Measurements from ENCODE around the gene CCDC61. TPM values are rescaled to one million over a fixed set of nuclear protein-coding genes. Genes with fewer than 3 reads are reported as not detected.

Gene CCDC61
- total RNA-seq, 1 experiment from 2014 or later = 24.8 TPM

GRCh38 chr19:46017874-46018675 lies 22.8 kb downstream of the CCDC61 start:
- Histone ChIP-seq H4K20me1 (ENCODE audit: insufficient read depth) (peaks cover 5% of the 10 kb centered on the region; the same call in 1 of the 2 replicates), H3K4me1 (replicated peaks; ENCODE audit: insufficient read depth) (peaks cover 7% of the 10 kb centered on the region; the same call in 1 of the 2 replicates), H3K9me2 (ENCODE audit: insufficient read depth) (no peaks in the 10 kb centered on the region), H3F3A (ENCODE audit: insufficient read depth, low read depth) (peaks cover 8% of the 10 kb centered on the region), H3K9me3 (ENCODE audit: insufficient read depth, low read depth) (no peaks in the 10 kb centered on the region), H3K4me2 (no peak overlapping the region), H3K27ac (no peak overlapping the region), H3K27me3 (ENCODE audit: insufficient read depth, low read depth) (no peaks in the 10 kb centered on the region), H3K79me2 (ENCODE audit: low read depth) (no peaks in the 10 kb centered on the region), H3K4me3 (no peak overlapping the region), H2AFZ (no peak overlapping the region), H3K36me3 (ENCODE audit: low read depth) (no peaks in the 10 kb centered on the region)
- CTCF ChIA-PET = interaction anchor here (0.7 to 1.0 kb wide), 2 partner anchors 11 to 73 kb away, joined by 5 to 6 read pairs; no protein-coding TSS in a partner anchor
- no TSS peak for BruUV-seq (replicated peaks)
- POLR2A ChIA-PET (ENCODE audit: unreplicated experiment) = no interaction called here
- TF ChIP-seq, protein P1, sequence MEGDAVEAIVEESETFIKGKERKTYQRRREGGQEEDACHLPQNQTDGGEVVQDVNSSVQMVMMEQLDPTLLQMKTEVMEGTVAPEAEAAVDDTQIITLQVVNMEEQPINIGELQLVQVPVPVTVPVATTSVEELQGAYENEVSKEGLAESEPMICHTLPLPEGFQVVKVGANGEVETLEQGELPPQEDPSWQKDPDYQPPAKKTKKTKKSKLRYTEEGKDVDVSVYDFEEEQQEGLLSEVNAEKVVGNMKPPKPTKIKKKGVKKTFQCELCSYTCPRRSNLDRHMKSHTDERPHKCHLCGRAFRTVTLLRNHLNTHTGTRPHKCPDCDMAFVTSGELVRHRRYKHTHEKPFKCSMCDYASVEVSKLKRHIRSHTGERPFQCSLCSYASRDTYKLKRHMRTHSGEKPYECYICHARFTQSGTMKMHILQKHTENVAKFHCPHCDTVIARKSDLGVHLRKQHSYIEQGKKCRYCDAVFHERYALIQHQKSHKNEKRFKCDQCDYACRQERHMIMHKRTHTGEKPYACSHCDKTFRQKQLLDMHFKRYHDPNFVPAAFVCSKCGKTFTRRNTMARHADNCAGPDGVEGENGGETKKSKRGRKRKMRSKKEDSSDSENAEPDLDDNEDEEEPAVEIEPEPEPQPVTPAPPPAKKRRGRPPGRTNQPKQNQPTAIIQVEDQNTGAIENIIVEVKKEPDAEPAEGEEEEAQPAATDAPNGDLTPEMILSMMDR (conservative IDR thresholded peaks at IDR 0.05) = no peak
- TF ChIP-seq EZH2 (IDR thresholded peaks at IDR 0.05; ENCODE audit: low read depth) = no peak
- intact Hi-C loops (cut with micrococcal nuclease; ENCODE audit: unreplicated experiment) = loop anchor here (5.0 kb wide), 1 partner anchor 136 kb away; no protein-coding TSS in a partner anchor
- DNase-seq = no peak

GRCh38 chr19:46018729-46019251 lies 23.5 kb downstream of the CCDC61 start:
- Histone ChIP-seq H3K27me3 (ENCODE audit: insufficient read depth, low read depth) (no peaks in the 10 kb centered on the region), H2AFZ (no peak overlapping the region), H3K9me2 (ENCODE audit: insufficient read depth) (no peaks in the 10 kb centered on the region), H3F3A (ENCODE audit: insufficient read depth, low read depth) (peaks cover 9% of the 10 kb centered on the region), H3K36me3 (ENCODE audit: low read depth) (no peaks in the 10 kb centered on the region), H3K4me1 (replicated peaks; ENCODE audit: insufficient read depth) (peaks cover 7% of the 10 kb centered on the region; the same call in 1 of the 2 replicates), H3K4me3 (no peak overlapping the region), H3K79me2 (ENCODE audit: low read depth) (no peaks in the 10 kb centered on the region), H3K4me2 (no peak overlapping the region), H4K20me1 (ENCODE audit: insufficient read depth) (peaks cover 5% of the 10 kb centered on the region; the same call in 1 of the 2 replicates), H3K27ac (no peak overlapping the region), H3K9me3 (ENCODE audit: insufficient read depth, low read depth) (no peaks in the 10 kb centered on the region)
- ChIA-PET POLR2A (ENCODE audit: unreplicated experiment) (interaction anchor here (0.6 kb wide), 1 partner anchor 23 kb away, joined by 3 read pairs; the partner anchor contains the start of gene CCDC61), CTCF (interaction anchor here (0.7 to 1.0 kb wide), 2 partner anchors 10 to 73 kb away, joined by 5 to 6 read pairs; no protein-coding TSS in a partner anchor)
- BruUV-seq (replicated peaks) = no TSS peak
- intact Hi-C loops (cut with micrococcal nuclease; ENCODE audit: unreplicated experiment) = loop anchor here (5.0 kb wide), 1 partner anchor 136 kb away; no protein-coding TSS in a partner anchor
- TF ChIP-seq, protein P1 (conservative IDR thresholded peaks at IDR 0.05) = no peak
- no peak for TF ChIP-seq EZH2 (IDR thresholded peaks at IDR 0.05; ENCODE audit: low read depth)
- DNase-seq = no peak

GRCh38 chr19:46019270-46019669 lies 24.0 kb downstream of the CCDC61 start:
- Histone ChIP-seq H3K4me2 (no peak overlapping the region), H2AFZ (no peak overlapping the region), H3K27ac (no peak overlapping the region), H3K36me3 (ENCODE audit: low read depth) (no peaks in the 10 kb centered on the region), H3K79me2 (ENCODE audit: low read depth) (no peaks in the 10 kb centered on the region), H3K9me3 (ENCODE audit: insufficient read depth, low read depth) (no peaks in the 10 kb centered on the region), H3K4me3 (no peak overlapping the region), H3K4me1 (replicated peaks; ENCODE audit: insufficient read depth) (peaks cover 6% of the 10 kb centered on the region; the same call in 1 of the 2 replicates), H3K9me2 (ENCODE audit: insufficient read depth) (no peaks in the 10 kb centered on the region), H4K20me1 (ENCODE audit: insufficient read depth) (peaks cover 5% of the 10 kb centered on the region; the same call in 1 of the 2 replicates), H3K27me3 (ENCODE audit: insufficient read depth, low read depth) (no peaks in the 10 kb centered on the region), H3F3A (ENCODE audit: insufficient read depth, low read depth) (peaks cover 14% of the 10 kb centered on the region; the same call in 1 of the 2 replicates)
- POLR2A ChIA-PET (ENCODE audit: unreplicated experiment) = no interaction called here
- no peak for DNase-seq
- intact Hi-C loops (cut with micrococcal nuclease; ENCODE audit: unreplicated experiment) = loop anchor here (5.0 kb wide), 1 partner anchor 137 kb away; no protein-coding TSS in a partner anchor
- TF ChIP-seq, protein P1 (conservative IDR thresholded peaks at IDR 0.05) = no peak
- no peak for TF ChIP-seq EZH2 (IDR thresholded peaks at IDR 0.05; ENCODE audit: low read depth)
- CTCF ChIA-PET = interaction anchor here (1.0 kb wide), 1 partner anchor 9 kb away, joined by 6 read pairs; no protein-coding TSS in a partner anchor
- no TSS peak for BruUV-seq (replicated peaks)

Measured in PC-9 (cell line).